Activated naive CD4-positive, alpha-beta T cell treated with anti-CD3 and anti-CD28 coated beads, Interleukin-2, amount 50 U/mL, for 72 hours (primary cell): ENCODE measurements around the gene GPN1. TPM values are rescaled to one million over a fixed set of nuclear protein-coding genes. Genes with fewer than 3 reads are reported as not detected.
A peak's percentile ranks its signal among the peaks of the same experiment; 100 is the strongest.
"Not testable (repeated sequence)": the region's sequence is repeated elsewhere in the genome, so short reads cannot be mapped to it uniquely, and the experiment has no call there.

Experiments
- ATAC-seq, 2 donors: fragments of 150-1000 bp; cut with Tn5 transposase; 2 replicates each; pipeline ENCODE4 v1.10.0; 2021; ENCODE audit warnings: mild to moderate bottlenecking in 2 of 2, moderate library complexity in 2 of 2
- DNase-seq, 2 donors: peaks; one replicate each; pipeline ENCODE4 v3.0.0; 2021 to 2022; ENCODE audit warnings: low spot score in 2 of 2
- H3K27ac Mint-ChIP-seq, 2 donors: one replicate each; pipeline ENCODE4 v1.8.0; 2022; ENCODE audit warnings: mild to moderate bottlenecking in 2 of 2, mixed read lengths in 2 of 2
- H3K36me3 Mint-ChIP-seq, 2 donors: one replicate each; pipeline ENCODE4 v1.8.0; 2022; ENCODE audit warnings: mixed read lengths in 2 of 2
- H3K9me3 Mint-ChIP-seq, 2 donors: one replicate each; pipeline ENCODE4 v1.8.0; 2022; ENCODE audit warnings: mixed read lengths in 2 of 2
- total RNA-seq, 2 donors: library from RNA; stranded (reverse); gene quantifications; one replicate each; pipeline ENCODE4 v1.2.3, GENCODE V29; 2022

GPN1 gene
- total RNA-seq, 2 donors from 2014 or later: 38.9 to 43.0 TPM

DNA sequence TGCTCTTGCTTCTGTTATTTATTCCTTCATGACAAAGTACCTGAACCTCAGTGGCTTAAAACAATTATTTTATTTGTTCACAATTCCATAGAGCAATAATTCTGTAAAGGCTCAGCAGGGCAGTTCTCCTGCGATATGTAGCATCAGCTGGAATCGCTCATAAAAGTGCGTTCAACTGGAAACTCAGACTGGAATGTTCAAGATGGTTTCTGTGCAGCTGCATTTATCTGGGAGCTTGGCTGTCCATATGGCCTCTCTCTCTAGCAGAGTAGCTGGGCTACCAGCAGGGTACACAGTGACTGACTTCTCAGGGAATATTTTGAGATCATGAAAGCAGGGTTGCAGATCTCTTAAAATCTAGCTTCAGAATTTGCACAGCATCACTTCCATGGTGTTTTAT, 13.5 kb upstream of the GPN1 start:
- Mint-ChIP-seq H3K27ac (no peak overlapping the region), H3K36me3 (peaks cover 4 to 15% of the 10 kb centered on the region in 2 donors), H3K9me3 (no peaks in the 10 kb centered on the region)
- ATAC-seq (no peak), DNase-seq (no peak)

- no peaks in the 10 kb centered on the region for H3K9me3 Mint-ChIP-seq
- ATAC-seq (no peak), DNase-seq (no peak)
- H3K36me3 Mint-ChIP-seq: peaks cover 0 to 16% of the 10 kb centered on the region in 2 donors
- H3K27ac Mint-ChIP-seq: peak overlapping the region in 1 of 2 donors; percentile 38
These were observed 7.3 kb upstream of the GPN1 start for GRCh38 chr2:27621524-27621923.

GRCh38 chr2:27622921-27623384, 5.9 kb upstream of the GPN1 start:
- ATAC-seq: peak; percentile 20 to 37
- no peak for DNase-seq
- peaks cover 0 to 8% of the 10 kb centered on the region in 2 donors for H3K36me3 Mint-ChIP-seq
- H3K27ac Mint-ChIP-seq: peak overlapping the region in 1 of 2 donors; percentile 0
- H3K9me3 Mint-ChIP-seq: no peaks in the 10 kb centered on the region

DNA sequence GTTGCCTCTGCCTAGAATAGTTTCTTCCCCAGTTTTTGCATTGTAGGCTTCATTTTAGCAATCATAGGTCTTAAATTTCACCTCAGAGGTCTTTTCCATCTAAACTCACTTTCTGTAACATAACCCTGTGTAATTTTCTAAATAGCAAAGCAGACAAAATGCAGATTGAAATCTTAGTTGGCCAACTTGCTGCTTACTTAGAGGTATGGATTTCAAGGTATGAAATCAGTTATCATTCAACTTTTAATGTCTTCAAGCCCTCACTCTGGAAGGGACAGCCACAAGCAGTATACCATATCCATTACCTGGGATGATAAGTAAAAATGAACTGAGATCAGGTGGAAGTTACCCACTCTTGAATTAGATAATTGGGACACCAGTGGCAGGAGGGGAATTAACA, 3.9 kb upstream of the GPN1 start:
- Mint-ChIP-seq H3K36me3 (peaks cover 0 to 8% of the 10 kb centered on the region in 2 donors), H3K9me3 (no peaks in the 10 kb centered on the region), H3K27ac (no peak overlapping the region)
- DNase-seq (no peak), ATAC-seq (no peak)

GRCh38 chr2:27626323-27626722, 2.5 kb upstream of the GPN1 start:
- DNase-seq, H3K9me3 Mint-ChIP-seq, H3K27ac Mint-ChIP-seq, ATAC-seq: not testable (repeated sequence)
- H3K36me3 Mint-ChIP-seq: peaks cover 0 to 14% of the 10 kb centered on the region in 2 donors

- not testable (repeated sequence) for DNase-seq, H3K9me3 Mint-ChIP-seq, ATAC-seq
- Mint-ChIP-seq H3K27ac (peak overlapping the region in 1 of 2 donors; percentile 56), H3K36me3 (peaks cover 0 to 17% of the 10 kb centered on the region in 2 donors)
These were observed 1.9 kb upstream of the GPN1 start for GRCh38 chr2:27626921-27627320.

GRCh38 chr2:27627963-27628766, 685 bp upstream of the GPN1 start:
- H3K36me3 Mint-ChIP-seq: peaks cover 0 to 18% of the 10 kb centered on the region in 2 donors
- ATAC-seq (peak; percentile 47 to 59), DNase-seq (no peak)
- no peak overlapping the region for H3K27ac Mint-ChIP-seq
- no peaks in the 10 kb centered on the region for H3K9me3 Mint-ChIP-seq

GRCh38 chr2:27630257-27630656, 1.4 kb downstream of the GPN1 start:
- not testable (repeated sequence) for H3K9me3 Mint-ChIP-seq, ATAC-seq, DNase-seq
- Mint-ChIP-seq H3K27ac (peak overlapping the region in 1 of 2 donors; percentile 86), H3K36me3 (peaks cover 10 to 27% of the 10 kb centered on the region in 2 donors)

GRCh38 chr2:27634291-27634690, 5.4 kb downstream of the GPN1 start:
- H3K9me3 Mint-ChIP-seq: no peaks in the 10 kb centered on the region
- DNase-seq (no peak), ATAC-seq (no peak)
- H3K36me3 Mint-ChIP-seq: peaks cover 28 to 45% of the 10 kb centered on the region in 2 donors
- no peak overlapping the region for H3K27ac Mint-ChIP-seq

GRCh38 chr2:27636766-27637165, 7.9 kb downstream of the GPN1 start:
- DNase-seq: no peak
- Mint-ChIP-seq H3K9me3 (no peaks in the 10 kb centered on the region), H3K27ac (no peak overlapping the region), H3K36me3 (peaks cover 30 to 45% of the 10 kb centered on the region in 2 donors)
- ATAC-seq: no peak

GRCh38 chr2:27638037-27638637, 9.3 kb downstream of the GPN1 start:
- ATAC-seq: peak; percentile 87 to 92
- Mint-ChIP-seq H3K36me3 (peaks cover 30 to 35% of the 10 kb centered on the region in 2 donors), H3K27ac (peak overlapping the region; percentile 92 to 93), H3K9me3 (no peaks in the 10 kb centered on the region)
- DNase-seq: no peak

DNA sequence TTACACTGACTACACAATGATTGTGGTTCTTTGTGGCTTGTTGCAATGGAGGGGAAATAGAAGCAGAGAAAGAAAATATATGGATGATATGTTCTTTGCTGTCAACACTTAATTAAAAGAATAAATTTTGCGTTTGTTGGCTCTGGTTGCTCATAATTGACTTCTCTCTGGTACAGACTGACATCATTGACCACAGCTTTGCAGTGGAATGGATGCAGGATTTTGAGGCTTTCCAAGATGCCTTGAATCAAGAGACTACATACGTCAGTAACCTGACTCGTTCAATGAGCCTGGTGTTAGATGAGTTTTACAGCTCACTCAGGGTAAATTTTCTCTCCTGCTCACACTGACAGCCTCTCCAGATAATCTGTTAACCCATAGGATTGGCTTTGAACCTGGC, 9.9 kb downstream of the GPN1 start:
- no peak for DNase-seq
- no peaks in the 10 kb centered on the region for H3K9me3 Mint-ChIP-seq
- peak overlapping the region; percentile 92 to 93 for H3K27ac Mint-ChIP-seq
- ATAC-seq: peak; percentile 45 to 69
- H3K36me3 Mint-ChIP-seq: peaks cover 30 to 35% of the 10 kb centered on the region in 2 donors

DNA sequence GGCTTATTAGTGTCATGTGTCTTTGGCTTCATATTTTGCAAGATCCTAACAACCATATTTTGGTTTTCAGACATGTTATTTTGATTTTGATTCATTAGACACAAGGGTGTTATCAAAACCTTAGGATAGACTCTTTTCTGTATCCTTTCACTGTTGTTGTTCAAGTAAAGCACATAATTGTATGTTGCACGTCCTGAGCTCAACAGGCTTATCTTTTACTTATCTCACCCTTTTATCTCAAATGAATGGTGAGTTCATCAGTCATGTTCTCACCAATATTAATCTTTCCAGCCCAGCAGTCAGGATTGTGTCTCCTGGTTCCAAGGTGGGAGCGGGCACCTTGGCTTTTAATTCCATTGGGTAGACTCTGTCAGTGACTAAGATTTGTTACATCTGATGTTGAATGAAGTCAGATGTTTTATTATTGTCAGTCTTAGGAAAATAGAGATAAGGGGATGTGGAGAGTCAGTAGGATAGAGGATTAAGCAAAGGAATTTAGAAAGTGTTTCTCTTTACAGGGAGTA, 11.9 kb downstream of the GPN1 start:
- Mint-ChIP-seq H3K36me3 (peaks cover 15 to 20% of the 10 kb centered on the region in 2 donors), H3K27ac (no peak overlapping the region), H3K9me3 (no peaks in the 10 kb centered on the region)
- ATAC-seq (no peak), DNase-seq (no peak)

DNA sequence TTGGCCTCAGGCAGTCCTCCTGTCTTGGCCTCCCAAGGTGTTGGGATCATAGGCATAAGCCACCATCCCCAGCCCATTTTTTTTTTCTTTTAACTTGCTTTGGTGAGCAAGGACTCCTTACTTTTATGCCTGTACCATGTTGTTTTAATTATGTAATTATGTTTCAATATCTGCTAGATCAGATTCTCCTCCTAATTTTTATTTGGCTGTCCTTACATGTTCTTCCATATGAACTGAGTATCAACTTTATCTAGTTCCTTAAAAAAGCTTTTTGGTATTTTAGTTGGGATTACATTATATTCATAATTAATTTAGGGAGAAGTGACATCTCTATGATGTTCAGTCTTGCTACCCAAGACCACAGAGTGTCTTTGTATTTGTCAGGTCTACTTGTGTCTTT, 16.3 kb downstream of the GPN1 start:
- no peak for DNase-seq
- Mint-ChIP-seq H3K27ac (peak overlapping the region in 1 of 2 donors; percentile 26), H3K9me3 (no peaks in the 10 kb centered on the region), H3K36me3 (peaks cover 5 to 10% of the 10 kb centered on the region in 2 donors)
- ATAC-seq: no peak

GRCh38 chr2:27647289-27647688, 18.4 kb downstream of the GPN1 start:
- ATAC-seq (no peak), DNase-seq (no peak)
- Mint-ChIP-seq H3K9me3 (no peaks in the 10 kb centered on the region), H3K36me3 (peaks cover 5 to 10% of the 10 kb centered on the region in 2 donors), H3K27ac (peak overlapping the region; percentile 32 to 39)

DNA sequence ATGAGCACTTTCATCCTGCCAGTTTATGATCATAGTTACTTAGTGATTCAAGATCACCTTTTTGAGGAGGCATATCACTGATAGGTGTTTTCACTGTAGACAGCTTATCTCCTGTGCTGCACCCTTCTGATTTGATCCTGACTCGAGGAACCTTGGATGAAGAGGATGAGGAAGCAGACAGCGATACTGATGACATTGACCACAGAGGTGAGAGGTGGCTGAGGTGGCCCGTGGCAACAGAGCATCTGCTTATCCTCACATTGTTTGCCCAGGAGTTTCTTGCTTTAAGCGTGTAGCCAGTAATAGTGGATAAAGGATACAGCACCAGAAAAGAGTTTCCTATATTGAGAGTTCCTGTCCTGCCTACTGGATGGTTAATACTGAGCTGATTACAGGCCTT, 18.9 kb downstream of the GPN1 start:
- no peaks in the 10 kb centered on the region for H3K9me3 Mint-ChIP-seq
- peaks cover 5 to 10% of the 10 kb centered on the region in 2 donors for H3K36me3 Mint-ChIP-seq
- peak overlapping the region; percentile 39 to 58 for H3K27ac Mint-ChIP-seq
- no peak for ATAC-seq
- no peak for DNase-seq

DNA sequence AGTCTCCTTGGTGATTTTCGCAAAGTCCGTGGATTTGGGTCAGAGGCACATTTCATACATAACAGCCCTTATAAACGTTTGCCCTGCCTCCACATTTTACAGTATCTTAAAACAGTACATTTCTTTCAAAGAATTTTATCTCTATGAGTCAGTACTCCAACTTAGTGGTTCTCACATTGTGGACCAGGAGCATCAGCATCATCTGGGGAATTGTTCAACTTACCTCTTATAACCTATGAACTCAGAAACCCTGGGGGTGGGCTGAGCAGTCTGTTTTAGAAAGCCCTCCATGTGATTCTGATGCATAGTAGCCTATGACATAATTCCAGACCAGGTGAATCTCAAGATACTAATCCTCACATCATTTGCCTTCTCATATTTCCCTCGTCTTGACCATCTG, 22.2 kb downstream of the GPN1 start:
- no peak for DNase-seq
- Mint-ChIP-seq H3K9me3 (peaks cover 0 to 5% of the 10 kb centered on the region in 2 donors), H3K27ac (no peak overlapping the region), H3K36me3 (peaks cover 10 to 29% of the 10 kb centered on the region in 2 donors)
- ATAC-seq: no peak
